Kidney epithelial cell (primary cell): ENCODE measurements around the gene MYL3. TPM values are rescaled to one million over a fixed set of nuclear protein-coding genes. Genes with fewer than 3 reads are reported as not detected.
"Not testable (repeated sequence)": the region's sequence is repeated elsewhere in the genome, so short reads cannot be mapped to it uniquely, and the experiment has no call there.

Experiments
- DNase-seq: peaks from one replicate; pipeline ENCODE4 v3.0.0-alpha.2; 2010; ENCODE audit warnings: low read depth
- H3K27me3 ChIP-seq: 2 replicates; pipeline ENCODE4 v1.6.0; 2011; ENCODE audit warnings: low read length; ENCODE audit not compliant: control insufficient read depth, insufficient read depth
- H3K36me3 ChIP-seq: 2 replicates; pipeline ENCODE4 v1.5.1; 2011; ENCODE audit warnings: low read length; ENCODE audit not compliant: control insufficient read depth, insufficient read depth
- H3K4me3 ChIP-seq: 2 replicates; pipeline ENCODE4 v1.5.1; 2011; ENCODE audit warnings: low read depth, mild to moderate bottlenecking, control low read depth, low read length
- total RNA-seq: library from RNA; depleted of rRNA; stranded (reverse); fragments of >200 nt; gene quantifications from 2 replicates; pipeline ENCODE4 v1.2.3, GENCODE V29; 2015
- TF ChIP-seq, protein P1 (sequence below): IDR thresholded peaks from 2 replicates; pipeline ENCODE4 v1.5.1; 2011; ENCODE audit warnings: mild to moderate bottlenecking, moderate library complexity, low read length, control low read depth, inconsistent platforms; ENCODE audit not compliant: insufficient read depth, poor library complexity, severe bottlenecking

Gene MYL3
- total RNA-seq, 1 donor from 2014 or later, result 0.54 TPM

DNA sequence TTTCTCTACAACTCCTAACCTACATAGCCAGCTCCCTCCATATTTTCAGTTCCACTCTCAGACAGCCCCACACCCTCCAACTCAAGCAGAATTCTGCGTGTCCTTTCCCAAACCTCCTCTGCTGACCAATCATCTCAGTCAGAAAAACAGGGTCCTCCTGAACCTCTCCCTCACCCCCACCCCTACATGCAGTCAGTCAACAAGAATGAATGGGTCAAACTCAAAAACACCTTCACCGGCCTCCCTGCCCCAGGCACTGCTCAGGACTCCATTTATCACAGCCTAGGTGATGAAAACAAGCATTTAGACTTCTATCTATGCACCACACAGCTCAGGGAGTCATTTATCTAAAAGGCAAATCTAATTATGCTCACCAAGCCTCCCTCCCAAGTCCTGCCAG lies 32.4 kb downstream of the MYL3 start:
- Histone ChIP-seq H3K36me3 (no peaks in the 10 kb centered on the region), H3K4me3 (no peak overlapping the region), H3K27me3 (no peaks in the 10 kb centered on the region)
- no peak for DNase-seq
- TF ChIP-seq, protein P1, sequence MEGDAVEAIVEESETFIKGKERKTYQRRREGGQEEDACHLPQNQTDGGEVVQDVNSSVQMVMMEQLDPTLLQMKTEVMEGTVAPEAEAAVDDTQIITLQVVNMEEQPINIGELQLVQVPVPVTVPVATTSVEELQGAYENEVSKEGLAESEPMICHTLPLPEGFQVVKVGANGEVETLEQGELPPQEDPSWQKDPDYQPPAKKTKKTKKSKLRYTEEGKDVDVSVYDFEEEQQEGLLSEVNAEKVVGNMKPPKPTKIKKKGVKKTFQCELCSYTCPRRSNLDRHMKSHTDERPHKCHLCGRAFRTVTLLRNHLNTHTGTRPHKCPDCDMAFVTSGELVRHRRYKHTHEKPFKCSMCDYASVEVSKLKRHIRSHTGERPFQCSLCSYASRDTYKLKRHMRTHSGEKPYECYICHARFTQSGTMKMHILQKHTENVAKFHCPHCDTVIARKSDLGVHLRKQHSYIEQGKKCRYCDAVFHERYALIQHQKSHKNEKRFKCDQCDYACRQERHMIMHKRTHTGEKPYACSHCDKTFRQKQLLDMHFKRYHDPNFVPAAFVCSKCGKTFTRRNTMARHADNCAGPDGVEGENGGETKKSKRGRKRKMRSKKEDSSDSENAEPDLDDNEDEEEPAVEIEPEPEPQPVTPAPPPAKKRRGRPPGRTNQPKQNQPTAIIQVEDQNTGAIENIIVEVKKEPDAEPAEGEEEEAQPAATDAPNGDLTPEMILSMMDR, result no peak

DNA sequence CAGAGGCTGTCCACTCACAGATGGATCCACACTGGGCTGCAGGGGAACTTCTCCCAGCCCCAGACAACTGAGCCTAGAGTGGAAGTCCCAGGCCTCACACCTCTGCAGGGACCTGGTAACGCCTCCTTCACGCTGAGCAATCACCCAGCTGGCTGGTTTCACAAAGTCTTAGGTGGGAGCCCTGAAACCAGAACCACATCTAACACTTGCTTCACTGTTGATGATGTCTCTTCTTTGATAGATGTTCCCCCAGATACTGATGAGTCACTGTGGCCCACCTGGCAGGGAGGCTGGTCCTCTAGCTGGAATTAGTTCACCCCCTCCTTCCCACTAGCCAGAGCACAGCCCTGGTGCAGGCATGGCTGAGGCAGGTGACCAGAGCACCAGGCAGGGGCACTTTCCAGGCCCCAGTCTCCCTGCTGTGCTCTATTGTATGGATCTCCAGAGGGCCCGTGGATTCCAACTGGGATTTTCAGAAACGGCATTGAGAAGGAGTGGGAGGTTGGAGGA lies 33.5 kb downstream of the MYL3 start:
- Histone ChIP-seq H3K27me3 (no peaks in the 10 kb centered on the region), H3K36me3 (no peaks in the 10 kb centered on the region), H3K4me3 (no peak overlapping the region)
- TF ChIP-seq, protein P1, result no peak
- DNase-seq, result no peak

DNA sequence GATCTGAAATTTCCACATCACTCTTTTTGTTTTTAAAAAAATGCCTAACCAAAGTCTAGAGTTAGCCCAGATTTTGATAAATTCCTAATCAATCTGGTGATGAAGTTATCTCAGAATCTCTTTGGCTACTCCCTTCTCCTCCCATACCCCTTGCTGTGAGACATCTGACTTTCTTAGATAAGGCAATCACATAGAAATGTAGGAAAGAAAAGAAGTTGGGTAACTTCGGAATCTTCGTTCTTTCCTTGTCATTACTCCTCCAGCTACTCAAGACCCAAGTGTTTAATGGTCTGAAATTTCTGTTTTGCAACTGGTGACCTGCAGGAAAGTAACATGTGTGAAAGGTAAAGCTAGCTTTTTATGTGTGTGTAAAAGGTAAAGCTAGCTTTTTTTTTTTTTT lies 37.8 kb downstream of the MYL3 start:
- Histone ChIP-seq H3K36me3 (no peaks in the 10 kb centered on the region), H3K4me3 (no peak overlapping the region), H3K27me3 (no peaks in the 10 kb centered on the region)
- DNase-seq, result no peak
- TF ChIP-seq, protein P1, result no peak

DNA sequence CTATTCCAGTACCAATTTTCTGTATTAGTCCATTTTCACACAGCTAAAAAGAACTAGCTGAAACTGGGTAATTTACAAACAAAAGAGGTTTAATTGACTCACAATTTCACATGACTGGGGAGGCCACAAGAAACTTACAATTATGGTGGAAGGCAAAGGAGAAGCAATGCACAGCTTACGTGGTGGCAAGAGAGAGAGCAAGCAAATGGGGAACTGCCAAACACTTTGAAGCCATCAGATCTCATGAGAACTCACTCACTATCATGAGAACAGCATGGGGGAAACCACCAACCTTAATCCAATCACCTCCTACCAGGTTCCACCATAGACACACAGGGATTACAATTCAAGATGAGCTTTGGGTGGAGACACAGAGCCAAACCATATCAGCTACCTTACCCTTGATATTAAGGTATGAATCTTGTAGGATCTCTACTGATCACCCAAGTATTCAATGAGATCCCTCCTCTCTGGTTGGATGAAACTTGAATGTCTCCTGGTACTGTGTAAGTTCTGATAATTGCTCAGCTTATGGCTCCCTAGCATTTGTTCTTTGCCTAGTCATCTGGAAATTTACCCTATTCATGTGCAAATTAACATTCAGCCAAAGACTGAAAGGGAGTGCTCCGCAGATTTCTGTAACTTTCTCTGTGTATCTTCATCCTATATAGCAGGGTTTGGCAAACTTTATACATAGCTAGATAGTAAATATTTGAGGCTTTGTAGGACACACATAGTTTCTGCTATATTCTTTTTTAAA lies 38.9 kb downstream of the MYL3 start:
- Histone ChIP-seq H3K4me3 (no peak overlapping the region), H3K36me3 (no peaks in the 10 kb centered on the region), H3K27me3 (no peaks in the 10 kb centered on the region)
- TF ChIP-seq, protein P1, result no peak
- no peak for DNase-seq

DNA sequence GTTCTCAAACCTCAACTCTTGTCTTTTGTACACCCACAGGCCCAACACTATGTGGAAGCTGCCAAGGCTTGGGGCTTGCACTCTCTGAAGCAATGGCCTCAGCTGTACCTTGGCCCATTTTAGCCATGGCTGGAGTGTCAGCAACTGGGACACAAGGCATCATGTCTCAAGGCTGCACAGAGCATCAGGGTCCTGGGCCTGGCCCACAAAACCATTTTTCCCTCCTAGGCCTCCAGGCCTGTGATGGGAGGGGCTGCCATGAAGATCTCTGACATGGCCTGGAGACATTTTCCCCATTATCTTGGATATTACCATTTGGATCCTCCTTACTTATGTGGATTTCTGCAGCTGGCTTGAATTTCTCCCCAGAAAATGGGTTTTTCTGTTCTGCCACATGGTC lies 39.9 kb downstream of the MYL3 start:
- DNase-seq, H3K4me3 ChIP-seq, H3K36me3 ChIP-seq, H3K27me3 ChIP-seq: not testable (repeated sequence)

DNA sequence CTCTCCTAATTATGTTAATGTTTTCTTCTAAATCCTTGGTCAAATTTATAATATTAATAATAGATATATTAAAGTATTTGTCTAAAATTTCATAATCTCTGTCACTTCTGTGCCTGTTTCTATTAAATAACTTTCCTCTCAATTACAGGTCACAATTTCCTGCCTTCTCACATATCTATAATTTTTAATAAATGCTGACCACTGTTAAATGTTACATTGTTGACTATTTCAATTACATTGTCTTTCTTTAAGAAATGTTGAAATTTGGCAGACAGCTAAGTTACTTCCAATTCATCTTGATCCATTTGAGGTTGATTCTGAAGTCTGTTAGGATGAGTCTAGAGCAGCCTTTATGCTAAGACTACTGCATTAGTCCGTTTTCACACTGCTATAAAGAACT lies 41.7 kb downstream of the MYL3 start:
- Histone ChIP-seq H3K4me3 (no peak overlapping the region), H3K27me3 (no peaks in the 10 kb centered on the region), H3K36me3 (no peaks in the 10 kb centered on the region)
- TF ChIP-seq, protein P1, result no peak
- DNase-seq, result no peak
